SK-N-MC (cell line): ENCODE data around the gene NFIB.

ENCODE experiments used
- EZH2 ChIP-seq: fragments of 200-600 bp; sonication (generic); IDR thresholded peaks from one replicate; pipeline ENCODE4 v1.6.1; 2017; ENCODE audit warnings: antibody characterized with exemption
- FOXP2 ChIP-seq: optimal IDR thresholded peaks from 2 replicates; pipeline ENCODE3; 2011; ENCODE audit warnings: mild to moderate bottlenecking, moderate library complexity; ENCODE audit not compliant: insufficient read depth; ENCODE audit errors: extremely low read length, control extremely low read depth
- POLR2AphosphoS5 ChIP-seq: IDR thresholded peaks from 2 replicates; pipeline ENCODE4 v1.6.1; 2012; ENCODE audit warnings: mild to moderate bottlenecking, low read depth, low read length, borderline replicate concordance

DNA sequence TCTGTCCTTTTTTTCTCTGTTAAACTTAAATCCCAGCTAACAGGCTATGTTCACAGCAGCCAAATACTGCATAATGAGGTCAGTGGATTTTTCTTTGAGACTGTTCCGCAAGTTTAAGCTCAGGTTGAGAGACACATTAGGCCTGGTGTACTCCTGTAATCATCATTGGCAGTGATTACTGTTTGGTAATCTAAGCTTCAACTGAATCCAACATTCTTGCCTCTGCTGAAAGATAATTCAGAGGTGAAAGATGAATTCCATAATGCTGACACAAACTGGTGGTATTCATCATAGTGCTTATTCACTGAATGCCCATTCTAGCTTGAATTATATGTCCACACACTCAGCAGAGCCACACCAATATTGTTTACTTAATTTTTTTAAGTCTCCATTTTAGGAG, 108.5 kb downstream of the NFIB start:
- no peak for TF ChIP-seq EZH2
- TF ChIP-seq POLR2AphosphoS5, result no peak
- no peak for TF ChIP-seq FOXP2
